PC-3 (cell line): Measurements from ENCODE around the gene CXCL5.

Experiments used
- EZH2 ChIP-seq: fragments of 300-600 bp; sonication (generic); IDR thresholded peaks from one replicate; pipeline ENCODE4 v1.6.1; 2017; ENCODE audit warnings: antibody characterized with exemption, mild to moderate bottlenecking, low read length; ENCODE audit not compliant: unreplicated experiment
- TF ChIP-seq, protein P1 (sequence below): fragments of 300-600 bp; sonication (generic); conservative IDR thresholded peaks from 2 replicates; pipeline ENCODE4 v1.5.1; 2017; ENCODE audit warnings: antibody characterized with exemption, low read depth, mild to moderate bottlenecking, low read length

DNA sequence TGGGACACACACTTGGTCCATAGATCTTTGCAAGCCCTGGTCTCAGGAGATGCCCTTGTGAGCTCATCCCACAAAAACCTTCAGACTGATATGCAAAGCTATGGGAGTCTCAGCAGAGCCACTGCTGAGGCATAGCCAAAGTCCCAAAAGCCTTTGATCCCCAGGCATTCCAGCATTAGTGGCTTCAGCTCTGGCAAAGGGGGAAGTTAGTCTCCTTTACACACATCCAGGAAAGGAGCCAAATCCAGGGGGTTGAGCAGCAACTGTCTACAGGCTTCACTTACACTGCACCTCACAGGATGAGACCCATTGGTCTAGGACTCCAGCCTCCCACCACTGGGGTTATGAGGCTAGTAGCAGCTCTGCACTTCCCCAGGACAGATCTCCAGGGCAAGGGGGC lies 30.6 kb downstream of the CXCL5 start:
- TF ChIP-seq, protein P1, sequence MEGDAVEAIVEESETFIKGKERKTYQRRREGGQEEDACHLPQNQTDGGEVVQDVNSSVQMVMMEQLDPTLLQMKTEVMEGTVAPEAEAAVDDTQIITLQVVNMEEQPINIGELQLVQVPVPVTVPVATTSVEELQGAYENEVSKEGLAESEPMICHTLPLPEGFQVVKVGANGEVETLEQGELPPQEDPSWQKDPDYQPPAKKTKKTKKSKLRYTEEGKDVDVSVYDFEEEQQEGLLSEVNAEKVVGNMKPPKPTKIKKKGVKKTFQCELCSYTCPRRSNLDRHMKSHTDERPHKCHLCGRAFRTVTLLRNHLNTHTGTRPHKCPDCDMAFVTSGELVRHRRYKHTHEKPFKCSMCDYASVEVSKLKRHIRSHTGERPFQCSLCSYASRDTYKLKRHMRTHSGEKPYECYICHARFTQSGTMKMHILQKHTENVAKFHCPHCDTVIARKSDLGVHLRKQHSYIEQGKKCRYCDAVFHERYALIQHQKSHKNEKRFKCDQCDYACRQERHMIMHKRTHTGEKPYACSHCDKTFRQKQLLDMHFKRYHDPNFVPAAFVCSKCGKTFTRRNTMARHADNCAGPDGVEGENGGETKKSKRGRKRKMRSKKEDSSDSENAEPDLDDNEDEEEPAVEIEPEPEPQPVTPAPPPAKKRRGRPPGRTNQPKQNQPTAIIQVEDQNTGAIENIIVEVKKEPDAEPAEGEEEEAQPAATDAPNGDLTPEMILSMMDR: no peak
- no peak for TF ChIP-seq EZH2
